Measurements from ENCODE around the gene LSM6.

The LSM6 gene

DNA sequence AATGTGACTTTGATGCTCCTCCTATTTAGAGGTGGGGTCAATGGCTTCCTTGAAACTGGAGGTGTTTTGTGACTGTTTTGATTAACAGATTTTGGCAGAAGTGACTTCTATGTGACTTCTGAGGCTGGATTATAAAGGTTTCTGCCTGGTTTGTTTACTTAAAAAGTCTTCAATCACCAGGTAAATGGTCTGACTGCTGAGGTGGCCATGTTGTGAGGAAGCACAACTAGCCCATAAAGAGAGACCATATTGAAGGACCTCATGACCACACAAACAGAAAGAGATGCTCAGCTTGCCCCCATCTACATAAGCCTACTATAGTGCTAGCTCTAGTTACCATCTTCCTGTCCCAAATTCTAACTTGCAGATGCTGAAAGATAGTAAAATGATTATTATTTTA lies 14.3 kb upstream of the LSM6 start:
- no peak overlapping the region for H3K27ac ChIP-seq
- TF ChIP-seq, protein P1, sequence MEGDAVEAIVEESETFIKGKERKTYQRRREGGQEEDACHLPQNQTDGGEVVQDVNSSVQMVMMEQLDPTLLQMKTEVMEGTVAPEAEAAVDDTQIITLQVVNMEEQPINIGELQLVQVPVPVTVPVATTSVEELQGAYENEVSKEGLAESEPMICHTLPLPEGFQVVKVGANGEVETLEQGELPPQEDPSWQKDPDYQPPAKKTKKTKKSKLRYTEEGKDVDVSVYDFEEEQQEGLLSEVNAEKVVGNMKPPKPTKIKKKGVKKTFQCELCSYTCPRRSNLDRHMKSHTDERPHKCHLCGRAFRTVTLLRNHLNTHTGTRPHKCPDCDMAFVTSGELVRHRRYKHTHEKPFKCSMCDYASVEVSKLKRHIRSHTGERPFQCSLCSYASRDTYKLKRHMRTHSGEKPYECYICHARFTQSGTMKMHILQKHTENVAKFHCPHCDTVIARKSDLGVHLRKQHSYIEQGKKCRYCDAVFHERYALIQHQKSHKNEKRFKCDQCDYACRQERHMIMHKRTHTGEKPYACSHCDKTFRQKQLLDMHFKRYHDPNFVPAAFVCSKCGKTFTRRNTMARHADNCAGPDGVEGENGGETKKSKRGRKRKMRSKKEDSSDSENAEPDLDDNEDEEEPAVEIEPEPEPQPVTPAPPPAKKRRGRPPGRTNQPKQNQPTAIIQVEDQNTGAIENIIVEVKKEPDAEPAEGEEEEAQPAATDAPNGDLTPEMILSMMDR (IDR thresholded peaks at IDR 0.05) = no peak
- DNase-seq (ENCODE audit: low spot score) = no peak

DNA sequence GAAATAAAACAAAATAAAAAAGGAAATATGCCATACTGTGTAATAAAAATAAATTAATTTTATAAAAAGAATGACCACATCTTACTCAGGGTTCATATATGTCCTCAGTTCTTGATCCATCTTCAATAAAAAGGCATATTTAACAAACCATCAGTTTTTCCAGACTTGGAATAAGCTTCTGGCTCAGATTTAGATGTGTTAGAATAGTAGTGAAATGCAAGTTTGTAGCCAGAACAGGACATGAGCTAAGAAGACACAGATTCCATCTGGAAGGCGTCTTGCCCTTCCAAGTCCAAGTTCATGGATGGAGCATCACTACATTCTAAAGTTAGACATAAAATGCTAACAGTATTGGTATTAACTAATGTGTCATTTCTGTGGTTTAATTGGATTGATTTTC lies 10.3 kb upstream of the LSM6 start:
- no peak for DNase-seq (ENCODE audit: low spot score)
- TF ChIP-seq, protein P1 (IDR thresholded peaks at IDR 0.05) = no peak
- no peak overlapping the region for H3K27ac ChIP-seq

More for the DNA sequence above, 14.3 kb upstream of the LSM6 start:
- H3K4me3 ChIP-seq = no peak overlapping the region

DNA sequence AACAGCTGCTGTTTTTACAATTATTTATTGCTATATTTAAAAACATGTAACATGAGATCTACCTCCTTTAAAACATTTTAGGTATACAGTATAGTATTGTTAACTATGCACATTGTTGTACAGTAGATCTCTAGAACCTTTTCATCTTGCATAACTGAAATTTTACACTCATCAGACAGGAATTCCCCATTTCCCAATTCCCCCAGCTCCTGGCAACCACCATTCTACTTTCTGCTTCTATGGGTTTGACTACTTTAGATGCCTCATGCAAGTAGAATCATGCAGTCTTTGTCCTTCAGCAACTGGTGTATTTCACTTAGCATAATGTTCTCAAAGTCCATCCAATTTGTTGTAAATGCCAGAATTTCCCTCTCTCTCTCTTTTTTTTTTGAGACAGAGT lies 9.7 kb upstream of the LSM6 start:
- DNase-seq (ENCODE audit: low spot score) = no peak

More for the DNA sequence above, 10.3 kb upstream of the LSM6 start:
- no peak overlapping the region for H3K4me3 ChIP-seq

GRCh38 chr4:146170149-146170548 lies 5.4 kb upstream of the LSM6 start:
- Histone ChIP-seq H3K27ac (no peak overlapping the region), H3K4me3 (no peak overlapping the region)
- DNase-seq (ENCODE audit: low spot score) = no peak
- TF ChIP-seq, protein P1 (IDR thresholded peaks at IDR 0.05) = no peak

More for the DNA sequence above, 9.7 kb upstream of the LSM6 start:
- Histone ChIP-seq H3K27ac (no peak overlapping the region), H3K4me3 (no peak overlapping the region)
- TF ChIP-seq, protein P1 (IDR thresholded peaks at IDR 0.05) = no peak

GRCh38 chr4:146176891-146177290 lies 1.4 kb downstream of the LSM6 start:
- no peak overlapping the region for H3K27ac ChIP-seq
- TF ChIP-seq, protein P1 (IDR thresholded peaks at IDR 0.05) = no peak
- no peak for DNase-seq (ENCODE audit: low spot score)
- peak overlapping the region; percentile 96 for H3K4me3 ChIP-seq

DNA sequence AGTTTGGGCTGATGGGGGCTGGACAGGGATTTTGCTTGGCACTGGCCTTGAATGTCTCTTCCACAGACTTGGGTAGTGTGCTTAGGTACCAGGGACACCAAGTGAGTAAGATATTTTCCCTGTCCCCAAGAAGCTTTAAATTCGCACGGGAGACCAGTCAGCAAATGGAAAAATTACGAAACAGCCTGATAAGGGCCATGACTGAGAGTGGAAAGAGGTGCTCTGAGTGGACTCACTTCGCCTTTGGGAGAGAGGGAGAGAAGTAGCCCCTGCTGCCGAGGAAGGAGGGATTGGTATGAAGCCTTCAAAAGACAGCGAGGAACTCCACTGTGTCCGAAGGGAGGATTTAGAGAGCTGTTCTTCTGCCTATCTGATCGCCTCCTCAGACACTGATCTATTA lies 2.6 kb downstream of the LSM6 start:
- no peak for DNase-seq (ENCODE audit: low spot score)
- H3K27ac ChIP-seq = no peak overlapping the region
- TF ChIP-seq, protein P1 (IDR thresholded peaks at IDR 0.05) = no peak
- H3K4me3 ChIP-seq = no peak overlapping the region

- TF ChIP-seq, protein P1 (IDR thresholded peaks at IDR 0.05) = no peak
- H3K4me3 ChIP-seq = no peak overlapping the region
- H3K27ac ChIP-seq = no peak overlapping the region
- DNase-seq (ENCODE audit: low spot score) = no peak
Measured at GRCh38 chr4:146179784-146180370, 4.4 kb downstream of the LSM6 start.

Measured in coronary artery (tissue), 2 donors.